HEK293T (cell line): Measurements from ENCODE around the gene POLR1E.

Experiments
- BHLHE40 ChIP-seq: fragments of 450-650 bp; IDR thresholded peaks from 2 replicates; pipeline ENCODE4 v1.6.1; 2016; ENCODE audit warnings: mild to moderate bottlenecking, moderate library complexity, borderline replicate concordance
- FOXM1 ChIP-seq: fragments of 450-650 bp; IDR thresholded peaks from 2 replicates; pipeline ENCODE4 v1.6.1; 2017; ENCODE audit warnings: mild to moderate bottlenecking, borderline replicate concordance
- HDGF ChIP-seq: fragments of 450-650 bp; IDR thresholded peaks from 2 replicates; pipeline ENCODE4 v1.6.1; 2017; ENCODE audit warnings: antibody characterized with exemption, borderline replicate concordance
- L3MBTL2 ChIP-seq: fragments of 450-650 bp; conservative IDR thresholded peaks from 2 replicates; pipeline ENCODE4 v1.6.1; 2016; ENCODE audit warnings: mild to moderate bottlenecking
- PKNOX1 ChIP-seq: fragments of 450-650 bp; IDR thresholded peaks from 2 replicates; pipeline ENCODE4 v1.6.1; 2016
- SP1 ChIP-seq: fragments of 450-650 bp; IDR thresholded peaks from 2 replicates; pipeline ENCODE4 v1.6.1; 2017
- ZNF384 ChIP-seq: fragments of 450-650 bp; IDR thresholded peaks from 2 replicates; pipeline ENCODE4 v1.6.1; 2016

- TF ChIP-seq ZNF384 (no peak), PKNOX1 (no peak), FOXM1 (no peak), BHLHE40 (no peak), SP1 (no peak), L3MBTL2 (no peak), HDGF (no peak)
These were observed 13.5 kb downstream of the POLR1E start for GRCh38 chr9:37499297-37499696.
